CD4-positive, alpha-beta T cell treated with Interferon gamma for 1 hour (primary cell): ENCODE data around the gene UBN1.
"Not testable (repeated sequence)": the region's sequence is repeated elsewhere in the genome, so short reads cannot be mapped to it uniquely, and the experiment has no call there.

Experiments used
- DNase-seq: peaks from one replicate; pipeline ENCODE4 v3.0.0-alpha.2; 2020

UBN1 gene

DNA sequence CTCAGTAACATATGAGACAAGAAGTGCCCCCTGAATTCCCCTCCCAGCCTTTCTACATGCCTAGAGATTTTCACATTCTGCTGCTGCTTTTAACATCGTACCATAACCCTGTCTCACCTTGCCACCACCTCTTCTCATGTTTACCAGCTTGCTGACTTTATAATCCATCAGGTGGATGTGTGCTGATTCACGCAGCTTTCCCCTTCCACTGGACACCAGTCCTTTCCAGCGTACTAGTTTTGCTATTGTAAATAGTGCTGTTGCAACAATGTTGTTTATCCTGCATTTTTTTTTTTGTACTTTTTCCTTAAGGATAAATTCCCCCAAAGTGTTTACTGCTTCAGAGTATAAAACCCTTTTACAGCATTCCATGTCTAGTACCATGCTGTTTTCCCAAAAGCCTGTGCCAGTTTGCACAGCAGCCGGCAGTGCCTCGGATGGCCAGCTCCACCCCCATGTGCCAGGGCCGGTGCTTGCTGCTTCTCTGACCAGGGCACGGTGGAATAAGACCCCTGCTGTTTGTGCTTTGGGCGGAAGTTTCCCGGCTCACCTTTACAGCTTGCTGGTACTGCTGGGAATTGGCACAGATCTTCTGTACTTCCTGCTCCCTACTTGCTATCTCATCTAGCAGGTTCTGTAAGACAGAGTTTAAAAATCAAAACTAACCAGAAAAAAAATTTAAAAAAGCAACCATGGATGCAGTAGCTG is 41.3 kb downstream of the UBN1 start:
- DNase-seq: no peak

DNA sequence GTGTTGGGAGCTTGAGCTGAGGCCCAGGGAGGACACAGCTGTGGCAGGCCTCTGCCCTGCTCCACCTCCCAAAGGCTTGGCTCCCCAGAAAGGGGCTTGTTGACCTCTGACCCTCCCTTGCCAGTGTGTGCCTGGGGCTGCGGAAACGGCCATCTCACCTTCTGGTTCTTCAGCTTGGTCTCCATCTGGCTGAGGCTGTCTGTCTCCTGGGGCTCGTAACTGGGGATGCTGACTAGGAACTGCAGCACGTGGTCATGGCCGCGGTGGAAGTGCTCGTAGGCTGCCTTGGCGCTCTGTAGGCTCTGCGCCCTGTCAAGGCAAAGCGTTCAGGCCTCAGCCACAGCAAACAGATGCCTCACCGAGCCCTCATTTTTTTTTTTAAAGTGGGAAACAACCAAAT is 42.7 kb downstream of the UBN1 start:
- no peak for DNase-seq

DNA sequence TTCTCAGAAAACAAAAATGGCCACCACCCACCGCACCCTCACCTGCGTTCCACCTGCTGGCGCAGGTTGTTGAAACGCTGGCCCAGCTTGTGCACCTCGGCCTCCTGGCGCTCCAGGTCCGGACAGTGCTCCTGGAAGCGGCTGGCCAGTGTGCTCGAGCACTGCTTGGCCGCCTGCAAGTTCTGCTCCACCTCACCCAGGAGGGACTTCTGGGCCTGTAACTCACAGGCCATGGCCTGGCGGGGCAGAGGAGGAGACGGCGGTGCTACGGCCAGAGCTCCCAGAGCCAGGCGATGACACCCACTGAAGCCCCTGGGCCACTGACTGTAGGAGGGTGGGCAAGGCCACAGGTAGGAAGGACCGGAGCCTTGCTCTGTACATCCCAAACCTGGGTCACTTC is 43.4 kb downstream of the UBN1 start:
- no peak for DNase-seq

DNA sequence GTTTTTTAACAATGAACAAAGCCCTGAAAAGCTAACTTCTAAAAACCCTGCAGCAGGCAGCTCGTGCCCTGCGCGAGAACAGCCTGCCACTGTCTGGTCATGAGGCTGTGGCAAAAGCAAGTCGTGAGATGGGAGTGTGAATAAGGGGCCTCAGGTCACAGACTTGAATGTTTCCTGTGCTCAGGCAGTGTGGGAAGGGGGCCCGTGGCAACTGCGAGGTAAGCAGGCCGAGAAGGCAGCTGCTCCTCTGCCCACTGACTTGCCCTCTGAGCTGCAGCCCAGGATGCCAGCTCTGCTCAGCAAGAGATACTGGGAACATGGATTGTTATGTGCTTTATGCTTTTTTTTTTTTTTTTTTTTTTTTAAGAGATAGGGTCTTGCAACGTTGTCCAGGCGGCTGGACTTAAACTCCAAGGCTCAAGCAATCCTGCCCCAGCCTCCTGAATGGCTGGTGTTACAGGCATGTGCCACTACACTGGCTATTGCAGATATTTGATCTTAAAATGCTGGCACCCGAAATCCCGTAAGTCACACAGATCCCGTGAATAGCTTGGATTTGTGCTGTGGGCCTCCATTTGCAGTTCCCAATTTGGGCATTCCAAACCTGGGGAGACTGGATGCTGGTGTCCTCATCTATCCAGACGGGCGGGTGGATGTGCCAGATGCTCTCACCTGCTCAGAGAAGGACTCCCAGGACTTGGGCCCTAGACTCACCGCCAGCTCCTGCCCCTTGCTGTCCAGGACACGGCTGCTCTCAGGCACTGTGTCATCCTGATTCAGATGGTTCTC is 44.0 kb downstream of the UBN1 start:
- no peak for DNase-seq

DNA sequence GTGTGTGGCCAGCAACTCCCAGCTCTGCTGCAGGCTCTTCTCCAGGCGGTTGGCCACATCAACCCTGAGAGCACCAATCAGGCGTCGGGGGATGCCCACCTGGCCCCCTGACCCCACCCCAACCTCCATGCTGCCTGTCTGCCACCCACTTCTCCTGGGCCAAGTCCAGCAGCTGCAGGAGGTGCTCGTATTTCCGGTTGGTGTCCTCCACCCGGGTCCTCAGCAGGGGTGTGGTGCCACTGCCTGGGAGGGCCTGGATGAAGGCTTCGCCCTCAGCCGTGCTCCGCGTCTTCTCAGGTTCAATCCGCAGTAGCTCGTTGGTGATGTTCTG is 44.6 kb downstream of the UBN1 start:
- no peak for DNase-seq

DNA sequence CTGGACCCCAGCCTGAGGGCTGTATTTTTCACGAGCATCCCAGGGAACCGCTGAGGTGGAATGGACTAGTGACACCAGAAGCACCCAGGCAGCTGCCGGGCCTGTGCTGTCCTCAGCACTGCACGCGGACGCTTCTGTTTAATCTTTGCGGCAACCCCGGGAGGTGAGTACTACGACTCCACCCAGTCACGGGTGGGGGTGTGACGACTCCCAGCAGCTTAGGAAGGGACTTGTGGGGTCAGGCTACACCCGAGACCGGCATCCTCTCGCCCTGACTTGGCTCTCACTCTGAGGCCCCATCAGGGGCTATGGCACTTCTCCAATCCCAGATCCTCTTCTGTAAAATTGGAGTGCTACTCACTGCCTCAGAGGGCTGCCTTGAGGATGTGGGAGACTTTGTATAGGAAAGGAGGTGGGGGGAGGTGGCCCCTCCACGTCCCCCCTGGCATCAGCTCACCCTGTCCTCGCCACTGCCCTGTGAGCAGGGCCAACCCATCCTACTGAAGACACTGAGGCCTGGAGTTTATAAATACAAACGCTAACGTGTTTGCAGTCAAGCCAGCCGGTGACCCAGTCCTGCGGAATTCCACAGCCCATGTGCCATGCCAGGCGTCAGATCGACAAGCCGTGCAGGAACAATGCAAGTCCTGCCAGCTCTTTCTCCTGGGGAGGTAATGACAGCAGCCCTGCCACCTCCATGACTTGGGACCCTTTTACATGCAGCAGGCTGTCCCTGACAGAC is 45.3 kb downstream of the UBN1 start:
- DNase-seq: no peak

DNA sequence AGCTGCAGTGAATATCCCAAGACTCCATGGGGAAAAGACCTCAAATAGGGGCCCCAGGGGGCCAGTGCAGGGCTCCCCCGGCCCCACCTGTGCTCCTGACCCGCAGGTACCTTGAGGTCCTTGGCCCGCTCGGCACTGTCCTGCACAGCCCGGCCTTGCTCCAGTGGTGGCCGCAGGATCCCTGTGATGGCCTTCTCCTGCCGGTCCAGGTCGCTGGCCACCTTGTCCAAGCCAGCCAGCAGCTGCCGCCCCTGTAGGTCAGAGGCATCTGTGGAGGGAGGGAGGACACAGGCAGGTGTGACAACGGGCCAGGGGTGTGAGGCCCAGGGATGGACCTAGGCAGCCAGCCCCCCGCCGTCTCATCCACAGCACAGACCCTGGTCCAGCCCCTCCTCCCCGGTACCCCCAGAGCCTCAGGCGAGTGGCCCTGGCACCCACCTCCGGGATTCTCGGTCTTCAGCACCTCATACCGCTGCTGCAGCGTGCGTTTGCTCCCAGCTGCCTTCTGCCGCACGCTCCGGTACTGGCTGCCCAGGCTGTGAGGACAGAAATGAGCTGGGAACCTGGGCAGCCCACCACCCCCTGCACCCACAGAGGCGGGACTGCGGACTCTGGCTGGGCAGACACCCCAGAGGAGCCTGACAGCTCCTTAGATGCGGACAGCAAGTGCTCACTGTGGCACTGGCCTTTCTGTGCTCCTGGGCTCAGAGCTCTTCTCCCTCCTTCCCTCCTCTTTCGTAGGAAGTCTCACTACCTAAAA is 46.0 kb downstream of the UBN1 start:
- no peak for DNase-seq

DNA sequence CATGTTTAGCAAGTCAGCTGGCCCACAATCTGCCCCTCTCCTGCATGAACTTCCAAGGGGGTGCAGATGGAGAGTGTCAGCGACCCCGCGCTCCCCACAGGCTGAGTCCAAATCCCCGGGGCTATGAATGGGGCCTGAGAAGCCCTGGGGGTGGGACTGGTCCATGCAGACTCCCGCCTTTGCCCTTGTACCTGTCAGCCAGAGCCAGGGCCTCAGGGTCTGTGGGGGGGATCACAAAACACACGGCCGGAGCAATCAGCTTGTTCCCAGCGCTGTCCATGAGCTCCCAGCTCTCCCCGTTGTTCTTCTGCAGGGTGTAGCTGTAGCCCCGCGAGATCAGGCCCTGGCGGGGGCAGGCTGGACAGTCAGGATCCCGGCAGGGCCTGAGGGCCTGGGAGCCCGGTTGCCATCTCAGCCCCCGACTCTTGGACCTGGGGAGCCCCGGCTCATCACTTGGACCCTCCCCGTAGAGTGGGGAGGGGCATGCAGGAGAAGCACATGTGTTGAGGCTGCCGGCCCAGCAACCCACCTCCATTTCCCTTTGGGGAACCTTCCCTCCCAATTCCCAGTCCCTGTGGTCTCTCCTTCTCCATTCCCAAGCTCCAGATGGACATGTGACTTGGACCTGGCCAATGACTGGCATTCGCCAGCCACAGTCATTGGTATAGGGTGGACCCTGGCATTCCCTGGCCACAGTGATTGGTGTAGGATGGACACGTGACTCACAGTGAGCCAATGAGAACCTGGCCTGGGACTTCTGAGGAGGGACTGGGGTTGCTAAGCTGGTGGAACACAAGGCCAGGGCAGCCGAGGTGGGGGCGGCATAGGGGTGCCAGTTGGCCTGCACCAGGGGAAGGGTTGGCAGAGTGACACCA is 47.2 kb downstream of the UBN1 start:
- DNase-seq: no peak

DNA sequence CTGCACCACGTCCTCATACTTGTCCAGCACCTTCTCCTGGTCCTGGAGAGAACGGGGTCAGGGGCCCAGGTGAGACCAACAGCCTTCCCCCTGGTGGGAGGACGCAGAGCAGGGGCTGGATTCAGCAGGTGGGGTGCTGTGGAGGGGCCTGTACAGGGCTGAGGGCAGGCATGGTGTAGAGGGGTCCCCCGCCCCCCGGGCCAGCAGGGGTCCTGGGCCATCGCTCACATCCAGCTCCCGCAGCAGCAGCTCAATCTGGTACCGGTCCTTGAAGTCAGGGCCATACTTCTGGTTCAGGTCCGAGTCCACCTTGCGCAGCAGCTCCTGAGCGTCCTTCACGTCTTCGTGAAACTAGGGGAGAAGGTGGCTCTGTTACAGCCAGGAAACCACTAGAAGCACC is 48.1 kb downstream of the UBN1 start:
- DNase-seq: no peak

DNA sequence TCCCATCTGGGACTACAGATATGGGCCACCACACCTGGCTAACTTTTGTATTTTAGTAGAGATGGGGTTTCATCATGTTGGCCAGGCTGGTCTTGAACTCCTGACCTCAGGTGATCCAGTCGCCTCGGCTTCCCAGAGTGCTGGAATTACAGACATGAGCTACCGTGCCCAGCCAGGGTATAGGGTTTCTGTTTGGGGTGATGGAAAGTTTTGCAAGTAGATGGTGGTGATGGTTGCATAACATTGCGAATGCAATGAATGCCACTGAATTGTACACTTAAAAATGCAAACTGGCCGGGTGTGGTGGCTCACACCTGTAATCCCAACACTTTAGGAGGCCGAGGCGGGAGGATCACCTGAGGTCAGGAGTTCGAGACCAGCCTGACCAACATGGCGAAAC is 49.5 kb downstream of the UBN1 start:
- DNase-seq: not testable (repeated sequence)

DNA sequence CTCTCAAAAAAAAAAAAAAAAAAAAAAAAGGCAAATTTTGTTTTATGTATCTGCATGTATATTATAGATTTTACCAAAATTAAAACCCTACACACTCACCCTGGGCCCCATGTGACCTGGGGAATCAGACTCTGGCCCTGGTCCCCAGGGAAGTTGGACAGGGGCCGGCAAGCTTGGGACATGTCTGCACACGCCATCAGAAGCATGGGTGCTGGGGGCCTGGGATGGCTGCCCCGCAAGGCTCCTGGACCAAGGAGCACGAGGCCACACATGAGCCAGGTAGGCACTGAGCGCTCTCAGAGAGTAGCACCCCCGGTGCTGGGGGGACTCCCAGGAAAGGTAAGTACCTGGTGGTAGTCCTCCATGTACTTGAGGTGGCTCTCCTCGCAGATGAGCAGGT is 50.0 kb downstream of the UBN1 start:
- no peak for DNase-seq

DNA sequence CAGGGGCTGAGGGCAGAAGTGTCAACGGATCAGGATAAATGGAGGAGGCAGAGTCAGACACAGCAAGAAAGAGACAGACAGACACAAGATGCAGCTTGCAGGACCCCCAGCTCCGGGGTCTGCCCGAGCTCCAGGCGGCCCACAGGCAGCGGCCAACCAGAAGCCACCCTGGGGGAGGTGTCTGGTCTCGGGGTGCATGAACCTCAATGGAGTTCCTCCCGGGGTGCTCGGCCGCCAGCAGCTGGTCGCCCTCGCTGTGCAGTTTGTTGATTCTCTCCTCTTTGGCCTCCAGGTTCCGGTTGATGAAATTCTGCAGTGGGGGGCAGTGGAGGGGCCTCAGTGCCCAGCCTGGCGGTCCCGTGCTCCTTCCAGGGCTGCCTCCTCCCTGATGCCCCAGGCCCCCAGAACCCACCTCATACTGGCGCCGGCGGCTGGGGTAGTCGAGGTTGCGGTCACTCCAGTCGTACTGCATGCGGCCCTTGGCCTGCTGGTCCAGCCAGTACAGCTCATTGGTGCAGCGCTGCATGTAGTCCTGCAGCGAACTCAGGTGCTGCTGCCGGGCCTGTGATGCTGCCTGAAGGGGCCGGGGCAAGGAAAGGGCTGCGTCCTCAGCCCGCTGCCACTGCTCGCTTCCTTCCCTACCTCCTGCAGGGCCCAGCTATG is 51.7 kb downstream of the UBN1 start:
- no peak for DNase-seq

DNA sequence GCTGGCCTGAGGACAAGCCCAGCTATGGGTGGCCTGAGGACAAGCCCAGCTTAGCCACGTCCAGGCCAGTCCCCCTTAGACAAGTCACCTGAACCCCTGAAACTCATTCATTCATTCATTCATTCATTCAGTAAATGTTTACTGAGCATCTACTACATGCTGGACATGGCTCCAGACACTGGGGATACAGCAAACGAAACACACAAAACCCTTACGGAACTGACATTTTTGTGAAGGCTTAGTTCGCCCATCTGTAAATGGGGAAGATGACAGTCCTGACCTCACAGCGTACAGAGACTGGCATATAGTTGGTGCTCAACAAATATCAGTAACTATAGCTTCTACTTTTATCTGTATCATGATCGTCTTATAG is 52.2 kb downstream of the UBN1 start:
- DNase-seq: no peak

DNA sequence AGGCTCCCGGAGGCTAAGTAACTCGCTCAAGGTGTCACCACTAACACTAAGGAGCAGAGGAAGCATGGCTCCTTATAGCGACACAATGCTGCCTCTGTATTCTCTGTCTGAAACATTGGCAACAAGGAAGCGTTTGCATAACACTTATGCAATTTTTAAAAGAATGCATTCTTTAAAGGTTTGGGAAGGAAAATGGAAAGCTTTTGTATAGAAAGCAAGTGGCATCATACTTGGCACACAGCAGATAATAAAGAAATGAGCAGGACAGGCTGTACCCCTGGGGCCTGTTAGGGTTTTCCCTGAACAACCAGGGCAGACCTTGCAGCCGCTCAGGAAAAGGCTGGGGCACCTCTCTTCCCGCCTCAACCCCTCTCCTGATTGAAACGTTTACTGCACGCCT is 52.8 kb downstream of the UBN1 start:
- no peak for DNase-seq

DNA sequence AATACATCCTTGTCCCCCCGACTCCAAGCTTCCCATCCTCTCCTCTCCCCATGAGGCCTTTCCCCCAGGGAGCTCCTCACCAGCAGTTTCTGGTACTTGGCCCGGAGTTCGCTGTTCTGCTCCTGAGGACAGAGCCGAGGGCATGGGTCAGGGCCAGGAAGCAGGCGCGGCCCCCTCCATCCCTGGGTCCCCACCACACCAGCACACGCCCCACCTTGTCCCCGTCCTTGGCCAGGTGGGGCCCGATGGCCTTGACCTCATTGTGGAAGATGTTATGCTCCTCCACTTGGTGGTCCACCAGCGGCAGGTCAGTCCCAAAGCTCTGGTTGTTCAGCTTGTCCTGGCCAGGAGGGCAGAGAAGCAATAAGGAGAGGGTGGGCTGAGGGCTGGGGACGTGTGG is 53.5 kb downstream of the UBN1 start:
- DNase-seq: no peak

DNA sequence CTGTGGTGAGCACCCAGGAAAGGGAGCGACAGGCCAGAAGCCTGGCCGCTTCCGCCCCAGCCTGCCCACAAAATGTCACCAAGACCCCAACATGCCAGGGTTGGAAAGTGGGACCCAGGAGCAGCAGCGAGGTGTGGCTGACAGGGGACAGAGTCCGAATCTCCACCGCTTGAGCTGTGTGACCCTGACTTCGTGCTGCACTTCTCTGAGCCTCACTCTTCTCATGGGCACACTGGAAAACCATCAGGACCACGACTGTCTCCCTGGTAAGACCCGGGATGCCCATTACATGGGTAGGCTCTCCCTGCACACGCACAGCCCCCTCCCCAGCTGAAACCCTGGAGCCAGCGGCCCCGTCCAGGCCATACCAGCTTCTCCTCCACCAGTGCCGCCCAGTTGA is 54.8 kb downstream of the UBN1 start:
- no peak for DNase-seq

DNA sequence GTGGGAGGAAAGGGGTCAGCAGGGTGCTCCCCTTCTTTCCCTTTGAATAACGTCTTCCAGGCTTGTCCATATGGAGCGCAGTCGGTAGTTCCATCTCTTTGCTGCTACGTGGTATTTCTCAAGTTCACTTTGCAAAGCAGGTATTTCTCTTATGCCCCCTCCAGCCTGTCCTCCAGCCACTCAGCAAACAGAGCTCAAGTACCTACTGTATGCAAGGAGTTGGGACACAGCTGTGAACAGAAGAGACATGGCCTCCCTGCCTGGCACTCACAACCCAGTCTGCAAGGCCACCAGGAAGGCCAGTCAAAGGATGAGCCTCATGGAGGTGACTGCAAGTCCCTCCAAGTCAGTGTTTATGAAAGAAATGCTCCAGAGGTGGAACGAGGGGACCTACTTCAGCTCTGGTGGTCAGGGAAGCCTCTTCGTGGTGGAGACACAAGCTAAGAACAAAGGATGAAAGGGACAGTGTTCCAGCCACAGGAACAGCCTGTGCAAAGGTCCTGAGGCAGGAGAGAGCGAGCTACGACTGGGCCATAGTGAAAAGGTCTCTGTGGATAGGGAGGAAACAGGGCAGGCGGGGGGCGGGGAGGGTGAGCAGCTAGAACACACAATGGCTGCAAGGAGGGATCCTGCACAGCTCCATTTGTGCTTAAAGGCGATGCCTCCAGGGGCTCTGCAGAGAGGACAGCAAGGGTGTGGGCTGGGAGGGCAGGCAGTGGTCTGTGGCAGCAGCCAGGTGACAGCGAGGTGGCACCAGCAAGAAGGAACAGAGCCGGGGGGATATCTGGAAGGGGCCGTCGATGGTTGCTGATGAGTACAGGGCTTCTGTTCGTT is 57.0 kb downstream of the UBN1 start:
- DNase-seq: no peak

DNA sequence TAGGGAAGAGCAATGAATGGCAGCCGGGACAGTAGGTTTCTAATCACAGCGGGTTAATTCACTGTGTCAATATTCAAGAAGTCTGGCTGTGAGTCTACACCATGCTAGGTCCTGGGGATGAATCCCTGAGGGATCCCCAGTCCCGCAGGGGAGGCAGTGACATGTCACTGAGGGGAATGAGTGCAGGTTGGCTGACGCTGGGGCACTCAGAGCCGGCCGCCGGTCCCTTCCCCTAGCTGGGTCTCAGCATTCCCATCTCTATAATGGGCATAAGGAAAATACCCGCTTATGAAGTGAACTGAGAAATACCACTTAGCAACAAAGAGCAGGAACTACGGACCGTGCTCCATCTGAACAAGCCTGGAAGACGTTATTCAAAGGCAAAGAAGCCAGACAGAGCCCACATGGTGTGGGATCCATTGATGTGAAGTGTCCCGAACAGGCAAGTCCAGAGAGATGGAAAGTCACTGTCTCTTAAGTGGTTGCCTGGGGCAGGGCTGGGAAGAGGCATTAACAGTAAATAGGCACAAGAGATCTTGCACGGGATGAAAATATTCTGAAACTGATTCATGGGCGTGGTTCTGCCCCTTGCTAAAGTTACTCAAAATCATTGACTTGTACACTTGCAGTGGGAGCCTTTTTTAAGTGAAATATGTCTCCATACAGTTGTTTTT is 57.8 kb downstream of the UBN1 start:
- DNase-seq: no peak

DNA sequence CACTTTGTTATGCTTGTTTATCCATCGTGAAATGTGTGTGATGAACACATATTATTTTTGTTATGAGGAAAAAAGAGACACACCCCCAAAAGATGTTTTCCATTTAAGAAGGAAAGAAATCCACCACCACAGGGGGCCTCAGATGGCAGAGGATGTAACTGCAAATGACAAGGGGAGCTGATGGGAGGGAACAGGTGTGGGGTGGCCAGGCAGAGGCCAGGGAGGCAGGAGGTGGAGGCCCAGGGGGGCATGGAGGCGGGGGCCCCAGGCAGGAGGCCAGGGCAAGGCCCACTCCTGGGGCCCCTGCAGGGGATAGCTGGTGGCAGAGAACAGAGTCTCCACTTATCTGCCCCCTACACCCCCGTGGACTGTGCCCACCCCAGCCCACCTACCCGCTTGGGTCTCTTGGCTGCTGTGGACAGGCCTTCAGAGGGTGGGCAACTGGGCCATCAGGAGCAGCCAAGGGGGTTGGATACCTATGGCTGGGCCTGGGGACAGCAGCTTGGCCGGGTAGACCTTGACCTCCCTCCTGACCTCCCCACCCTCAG is 61.6 kb downstream of the UBN1 start:
- DNase-seq: no peak

DNA sequence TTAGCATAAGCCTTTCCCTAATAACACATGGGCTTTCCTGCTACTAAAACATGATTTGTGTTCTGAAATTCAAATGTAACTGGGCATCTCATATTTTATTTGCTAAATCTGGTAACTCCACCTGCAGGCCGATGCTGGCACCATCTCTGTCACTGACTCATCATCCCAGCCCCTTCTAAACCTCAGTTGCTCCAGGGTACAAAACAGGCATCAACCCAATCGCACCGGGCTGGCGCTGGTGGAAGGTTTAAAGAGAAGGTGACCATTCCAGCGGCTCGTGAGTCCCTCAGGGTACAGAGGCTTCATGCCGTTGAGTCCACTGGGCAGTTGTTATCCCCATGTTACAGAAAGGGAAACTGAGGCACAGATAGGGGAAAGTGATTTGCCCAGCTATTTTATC is 62.5 kb downstream of the UBN1 start:
- DNase-seq: no peak
